Muscle of leg (tissue), 11 donors: ENCODE results near the gene PTK7. TPM values are rescaled to one million over a fixed set of nuclear protein-coding genes. Genes with fewer than 3 reads are reported as not detected.

Experiments used
- DNase-seq: peaks from one replicate; pipeline ENCODE4 v3.0.0; 2013
- H3K27ac ChIP-seq: one replicate; pipeline ENCODE4 v1.5.1; 2013; ENCODE audit warnings: mild to moderate bottlenecking, low read length, control low read depth
- H3K27me3 ChIP-seq: one replicate; pipeline ENCODE4 v1.6.1; 2013; ENCODE audit warnings: low read length; ENCODE audit not compliant: control insufficient read depth, insufficient read depth
- H3K36me3 ChIP-seq: one replicate; pipeline ENCODE4 v1.6.1; 2013; ENCODE audit warnings: low read length; ENCODE audit not compliant: control insufficient read depth, insufficient read depth
- H3K4me1 ChIP-seq: one replicate; pipeline ENCODE4 v1.6.1; 2013; ENCODE audit warnings: low read length; ENCODE audit not compliant: control insufficient read depth, insufficient read depth
- H3K4me3 ChIP-seq: one replicate; pipeline ENCODE4 v1.5.1; 2013; ENCODE audit warnings: low read length, control low read depth
- H3K9me3 ChIP-seq: replicated peaks from 2 replicates; pipeline ENCODE4 v1.6.1; 2013; ENCODE audit warnings: low read depth, low read length; ENCODE audit not compliant: control insufficient read depth
- WGBS: methylation state at CpG from one replicate; pipeline ENCODE4 v1.1.5; 2013; ENCODE audit warnings: missing lambda C conversion rate; ENCODE audit not compliant: insufficient coverage; 5-methylcytosine and 5-hydroxymethylcytosine counted together
- polyA plus RNA-seq, 8 donors: library from polyadenylated mRNA; unstranded; fragments of 120-200 nt; gene quantifications; one replicate each; pipeline versions ENCODE4 v1.2.1 to v1.2.3, GENCODE V29; 2013; ENCODE audit warnings: inconsistent platforms in 1 of 8, low replicate concordance in 1 of 8; ENCODE audit not compliant: insufficient read length in 8 of 8, insufficient read depth in 1 of 8
- total RNA-seq: library from RNA; stranded (reverse); fragments of 120-200 nt; gene quantifications from one replicate; pipeline ENCODE4 v1.2.4, GENCODE V29; 2013

The PTK7 gene
- total and polyA plus RNA-seq, 9 donors, result 40.2 to 117 (median 78.5) TPM

DNA sequence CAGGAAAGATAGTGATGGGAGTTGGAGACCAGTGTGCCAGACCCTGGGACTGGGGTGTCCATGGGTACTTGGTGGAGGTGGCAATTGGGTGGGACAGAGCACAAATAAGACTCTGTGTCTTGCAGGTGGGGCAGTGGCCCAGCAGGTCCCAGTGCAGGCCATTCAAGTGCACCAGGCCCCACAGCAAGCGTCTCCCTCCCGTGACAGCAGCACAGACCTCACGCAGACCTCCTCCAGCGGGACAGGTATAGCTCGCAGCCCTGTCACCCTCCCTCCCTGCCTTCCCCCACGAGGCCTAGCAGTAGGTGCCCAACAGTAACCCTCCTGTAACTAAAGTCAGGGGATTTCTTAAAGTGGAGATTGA lies 100.3 kb downstream of the PTK7 start:
- Histone ChIP-seq H3K4me1 (peaks cover 35% of the 10 kb centered on the region), H3K27ac (no peak overlapping the region), H3K36me3 (peaks cover 62% of the 10 kb centered on the region), H3K4me3 (no peak overlapping the region), H3K27me3 (no peaks in the 10 kb centered on the region), H3K9me3 (no peaks in the 10 kb centered on the region)
- 100% methylated on average over 1 of the region's 6 CpGs for WGBS
- no peak for DNase-seq

GRCh38 chr6:43178150-43178549 lies 102.0 kb downstream of the PTK7 start:
- H3K27ac ChIP-seq, result no peak overlapping the region
- no peaks in the 10 kb centered on the region for H3K9me3 ChIP-seq
- H3K4me1 ChIP-seq, result peaks cover 38% of the 10 kb centered on the region
- no peak overlapping the region for H3K4me3 ChIP-seq
- 97% methylated on average over 7 of the region's 12 CpGs for WGBS
- DNase-seq, result no peak
- H3K27me3 ChIP-seq, result no peaks in the 10 kb centered on the region
- H3K36me3 ChIP-seq, result peaks cover 61% of the 10 kb centered on the region

DNA sequence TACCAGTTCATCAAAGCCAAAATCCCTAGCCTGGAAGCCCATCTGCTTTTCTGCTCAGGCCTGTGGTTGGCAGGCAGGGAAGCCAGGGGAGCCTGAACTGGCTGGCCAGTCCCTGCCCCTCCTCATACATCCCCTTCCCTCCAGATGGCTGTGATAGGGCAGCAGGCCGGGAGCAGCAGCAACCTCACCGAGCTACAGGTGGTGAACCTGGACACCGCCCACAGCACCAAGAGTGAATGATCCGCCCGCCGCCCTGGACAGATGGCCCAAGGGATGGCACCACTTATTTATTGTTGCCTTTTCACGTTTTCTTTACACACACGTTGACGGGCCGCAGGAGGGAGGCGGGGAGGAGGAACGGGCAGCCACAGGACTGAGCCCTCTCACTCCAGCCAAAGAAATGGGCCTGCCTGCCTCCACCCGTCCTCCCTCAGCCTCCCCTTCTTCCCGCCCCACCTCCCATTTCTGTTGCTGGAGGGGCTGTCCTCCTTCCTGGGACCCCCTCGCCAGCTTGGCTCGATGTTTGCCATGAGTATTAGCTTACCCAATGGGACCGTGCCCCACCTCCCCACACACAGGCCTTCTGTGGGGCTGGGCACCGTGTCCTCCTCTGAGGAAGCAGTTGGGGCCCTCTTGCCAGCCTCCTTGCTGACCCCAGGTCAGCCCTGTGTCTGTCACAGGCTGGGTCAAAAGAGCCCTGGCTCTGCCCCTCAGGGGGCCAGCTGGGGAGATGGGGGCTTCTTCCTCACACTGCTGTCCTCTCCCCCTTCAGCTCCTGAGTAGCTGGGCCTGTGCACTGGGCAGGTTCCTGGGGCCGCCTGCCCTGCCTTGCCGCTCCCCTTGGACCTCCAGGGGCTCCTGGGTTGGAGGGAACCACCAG lies 103.1 kb downstream of the PTK7 start:
- Histone ChIP-seq H3K36me3 (peaks cover 57% of the 10 kb centered on the region), H3K4me1 (peaks cover 31% of the 10 kb centered on the region), H3K9me3 (no peaks in the 10 kb centered on the region)

DNA sequence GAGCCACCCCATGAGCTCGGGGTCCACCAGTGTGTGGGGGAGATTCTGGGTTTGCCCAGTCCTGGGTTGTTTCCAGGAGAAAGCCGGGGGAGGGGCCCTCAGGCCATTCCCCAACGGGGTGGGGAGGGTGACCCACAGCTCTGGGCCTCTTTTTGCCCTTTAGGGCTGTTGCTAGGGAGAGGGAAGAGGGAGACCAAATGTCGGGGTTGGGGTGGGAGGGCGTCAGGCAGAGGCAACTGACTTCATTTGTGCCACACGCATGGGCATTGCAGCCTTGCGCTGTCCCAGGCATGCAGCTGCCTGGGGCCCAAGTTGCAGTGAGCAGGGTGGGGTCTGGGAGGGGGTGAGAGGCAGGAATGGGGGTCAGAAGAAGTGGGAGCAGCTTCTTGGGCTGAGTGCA lies 103.9 kb downstream of the PTK7 start:
- Histone ChIP-seq H3K4me3 (no peak overlapping the region), H3K36me3 (peaks cover 63% of the 10 kb centered on the region), H3K27ac (no peak overlapping the region), H3K9me3 (no peaks in the 10 kb centered on the region), H3K4me1 (peaks cover 27% of the 10 kb centered on the region), H3K27me3 (no peaks in the 10 kb centered on the region)
- no peak for DNase-seq
- WGBS, result 81% methylated on average over 6 of the region's 7 CpGs

More for the DNA sequence above, 103.1 kb downstream of the PTK7 start:
- Histone ChIP-seq H3K27me3 (no peaks in the 10 kb centered on the region), H3K27ac (no peak overlapping the region), H3K4me3 (no peak overlapping the region)
- no peak for DNase-seq
- 87% methylated on average over 17 of the region's 20 CpGs for WGBS

DNA sequence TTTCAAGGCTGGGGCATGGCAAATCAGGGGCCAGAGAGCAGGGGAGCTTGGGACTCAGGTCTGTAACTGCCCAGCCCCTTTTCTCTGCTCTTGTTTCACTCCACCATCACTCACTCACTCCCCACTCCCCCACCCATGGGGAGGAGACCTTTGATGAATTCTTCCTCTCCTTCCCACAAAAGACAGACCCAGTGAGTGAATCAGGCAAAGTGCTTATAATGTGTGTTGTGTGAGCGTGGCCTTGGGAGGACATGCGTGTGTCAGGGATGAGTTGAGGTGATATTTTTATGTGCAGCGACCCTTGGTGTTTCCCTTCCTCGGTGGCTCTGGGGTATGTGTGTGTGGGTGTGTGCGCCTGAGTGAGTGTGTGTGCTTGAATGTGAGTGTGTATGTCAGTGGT lies 104.9 kb downstream of the PTK7 start:
- H3K4me3 ChIP-seq, result no peak overlapping the region
- H3K4me1 ChIP-seq, result peaks cover 18% of the 10 kb centered on the region
- no peak for DNase-seq
- H3K36me3 ChIP-seq, result peaks cover 62% of the 10 kb centered on the region
- H3K9me3 ChIP-seq, result no peaks in the 10 kb centered on the region
- peak overlapping the region; percentile 56 for H3K27ac ChIP-seq
- WGBS, result 28% methylated on average over 4 of the region's 5 CpGs
- H3K27me3 ChIP-seq, result no peaks in the 10 kb centered on the region

DNA sequence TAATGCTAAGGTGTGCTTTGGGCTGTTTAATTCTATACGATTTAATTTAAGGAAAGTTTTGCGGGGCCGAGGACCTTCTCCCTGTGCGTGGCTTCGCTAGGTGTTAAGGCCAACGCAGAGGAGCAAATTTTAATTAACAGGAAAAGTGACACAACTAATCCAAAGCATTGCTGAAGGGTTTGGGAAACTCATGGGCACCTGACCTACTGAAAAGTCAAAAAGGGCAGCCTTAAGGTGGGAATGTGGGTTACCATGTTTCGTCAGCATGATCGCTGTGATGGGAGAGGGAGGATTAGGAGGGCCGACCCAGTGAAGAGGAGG lies 105.5 kb downstream of the PTK7 start:
- peak overlapping the region; percentile 85 for H3K4me3 ChIP-seq
- no peaks in the 10 kb centered on the region for H3K27me3 ChIP-seq
- H3K9me3 ChIP-seq, result no peaks in the 10 kb centered on the region
- WGBS, result 31% methylated on average over 7 of the region's 9 CpGs
- H3K36me3 ChIP-seq, result peaks cover 62% of the 10 kb centered on the region
- DNase-seq, result no peak
- H3K27ac ChIP-seq, result peak overlapping the region; percentile 56
- peaks cover 18% of the 10 kb centered on the region for H3K4me1 ChIP-seq

DNA sequence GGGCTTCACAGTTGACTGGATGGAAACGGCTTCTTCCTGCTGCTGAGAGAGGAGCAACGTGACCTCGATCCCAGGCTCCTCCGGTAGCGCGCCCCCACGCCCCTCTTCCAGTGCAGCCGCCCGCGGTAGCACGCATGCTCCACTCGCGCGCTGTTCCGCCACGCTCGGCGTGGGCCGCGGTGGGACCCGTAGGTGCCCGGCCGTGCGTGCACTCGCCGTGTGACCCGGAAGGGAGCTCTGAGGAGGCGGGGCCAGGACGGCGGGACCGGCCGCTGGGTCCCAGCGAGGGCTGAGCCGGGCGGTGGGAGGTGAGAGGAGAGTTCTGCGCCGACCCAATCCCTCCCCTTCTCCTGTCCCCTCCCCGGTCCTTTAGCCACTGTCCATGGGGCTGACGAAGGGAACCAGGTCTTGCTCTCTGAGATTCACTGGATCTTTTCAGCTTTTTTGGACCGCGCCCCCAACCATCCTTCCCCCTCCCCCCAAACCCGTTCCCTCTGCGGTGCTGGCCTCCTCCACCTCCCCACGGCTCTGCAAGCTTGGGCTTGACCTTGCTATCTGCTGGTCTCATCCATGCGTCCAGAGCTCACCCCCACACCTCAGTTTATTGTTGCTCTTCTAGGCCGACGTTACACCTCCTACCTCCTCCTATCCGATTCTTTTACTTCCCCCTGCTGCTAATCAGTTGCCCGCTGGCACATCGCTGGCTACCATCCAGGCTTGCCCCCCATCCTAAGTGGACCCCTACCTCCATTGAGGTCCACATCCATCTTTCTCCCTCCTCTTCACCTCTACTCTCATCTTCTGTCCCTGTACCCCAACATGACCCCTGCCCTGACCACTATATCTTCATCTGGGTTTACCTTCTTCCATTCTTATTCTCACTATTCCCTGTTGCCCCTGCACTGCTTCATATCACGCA lies 106.1 kb downstream of the PTK7 start, which contains the start of gene CUL9:
CUL9 (plus strand) TSS at position 255 of the 919 bp plus-strand sequence. CDS start 2,115 bp downstream, outside the sequence.
- 2% methylated on average over 47 of the region's 51 CpGs for WGBS
- peak within 1 kb of the TSS; percentile 85 for H3K4me3 ChIP-seq
- no peaks in the 10 kb centered on the region for H3K27me3 ChIP-seq
- H3K36me3 ChIP-seq, result peaks cover 63% of the 10 kb centered on the region
- H3K9me3 ChIP-seq, result no peaks in the 10 kb centered on the region
- H3K4me1 ChIP-seq, result peaks cover 18% of the 10 kb centered on the region
- peak within 1 kb of the TSS; percentile 56 for H3K27ac ChIP-seq
- DNase-seq, result peak; percentile 92

DNA sequence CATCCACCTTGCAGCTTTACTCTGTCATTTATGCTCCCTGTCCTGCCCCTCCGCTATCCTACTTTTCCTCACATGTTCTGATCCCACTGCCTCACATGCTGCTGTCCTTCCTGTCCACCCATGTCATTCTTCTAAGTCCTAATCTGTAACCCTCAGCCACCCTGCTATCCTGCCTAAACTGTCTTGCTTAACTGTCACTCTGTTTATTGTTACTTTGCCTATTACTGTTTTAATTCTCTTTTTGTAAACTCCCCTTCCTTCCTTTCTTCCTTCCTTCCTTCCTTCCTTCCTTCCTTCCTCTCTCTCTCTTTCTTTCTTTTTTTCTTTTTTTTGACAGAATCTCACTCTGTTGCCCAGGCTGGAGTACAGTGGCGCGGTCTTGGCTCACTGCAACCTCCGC lies 107.3 kb downstream of the PTK7 start:
- Histone ChIP-seq H3K4me3 (no peak overlapping the region), H3K27ac (no peak overlapping the region), H3K4me1 (peaks cover 18% of the 10 kb centered on the region), H3K36me3 (peaks cover 69% of the 10 kb centered on the region), H3K9me3 (no peaks in the 10 kb centered on the region), H3K27me3 (no peaks in the 10 kb centered on the region)
- DNase-seq, result no peak
- WGBS, result 100% methylated on average over 4 of the region's 4 CpGs

GRCh38 chr6:43184268-43184985 lies 108.3 kb downstream of the PTK7 start:
- 89% methylated on average over 21 of the region's 21 CpGs for WGBS
- no peak for DNase-seq
- no peak overlapping the region for H3K27ac ChIP-seq

More at GRCh38 chr6:43184268-43184985, 108.3 kb downstream of the PTK7 start:
- peaks cover 18% of the 10 kb centered on the region for H3K4me1 ChIP-seq
- no peaks in the 10 kb centered on the region for H3K27me3 ChIP-seq
- H3K4me3 ChIP-seq, result no peak overlapping the region
- H3K9me3 ChIP-seq, result no peaks in the 10 kb centered on the region
- peaks cover 66% of the 10 kb centered on the region for H3K36me3 ChIP-seq
